Measurements from ENCODE around the gene MCL1. TPM values are rescaled to one million over a fixed set of nuclear protein-coding genes. Genes with fewer than 3 reads are reported as not detected.

MCL1 gene
- polyA plus RNA-seq, 2 of the 4 experiments (the other 2 are of a cell fraction) = 80.0 to 202 TPM

DNA sequence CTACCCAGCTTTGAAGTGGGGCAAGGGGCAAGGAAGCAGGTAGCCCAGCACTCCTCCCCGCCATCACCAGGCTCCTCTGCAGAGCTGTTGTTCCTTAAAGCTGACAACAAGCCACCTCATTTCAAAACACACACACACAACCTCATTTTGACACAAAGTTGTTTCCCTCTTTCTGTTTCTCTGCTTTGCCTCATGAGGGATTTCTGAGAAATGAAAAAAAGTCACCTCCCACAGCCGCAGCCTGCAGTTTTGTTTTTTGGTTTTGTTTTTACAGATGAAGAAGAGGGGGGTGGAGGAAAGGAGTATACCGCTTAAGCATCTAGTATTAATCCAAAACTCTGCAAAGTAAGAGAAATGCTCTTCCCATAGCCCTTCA is 12.1 kb downstream of the MCL1 start:
- FAIRE-seq (no peak), DNase-seq (ENCODE audit: low read depth in 1 of 2, low spot score in 1 of 2) (no peak), ATAC-seq (no peak; a peak in 1 of 6 replicates)
- peak overlapping the region; percentile 79 to 99 for H3K27ac ChIP-seq
- POLR2A ChIA-PET = interaction anchor here (1.1 to 4.7 kb wide), 3 partner anchors 11 to 130 kb away, joined by 5 to 84 read pairs (median 7); partner anchors contain the start of genes ENSA, GOLPH3L and MCL1
- WGBS (ENCODE audit: missing lambda C conversion rate) = 88% methylated on average over 3 of the region's 3 CpGs
- peaks cover 87% of the 10 kb centered on the region for H3K4me1 ChIP-seq
- peak; percentile 64; the same call in 1 of the 2 replicates for TF ChIP-seq HOXA7 (CRISPR knock-in tag; IDR thresholded peaks at IDR 0.05)
- TF ChIP-seq, protein P1, sequence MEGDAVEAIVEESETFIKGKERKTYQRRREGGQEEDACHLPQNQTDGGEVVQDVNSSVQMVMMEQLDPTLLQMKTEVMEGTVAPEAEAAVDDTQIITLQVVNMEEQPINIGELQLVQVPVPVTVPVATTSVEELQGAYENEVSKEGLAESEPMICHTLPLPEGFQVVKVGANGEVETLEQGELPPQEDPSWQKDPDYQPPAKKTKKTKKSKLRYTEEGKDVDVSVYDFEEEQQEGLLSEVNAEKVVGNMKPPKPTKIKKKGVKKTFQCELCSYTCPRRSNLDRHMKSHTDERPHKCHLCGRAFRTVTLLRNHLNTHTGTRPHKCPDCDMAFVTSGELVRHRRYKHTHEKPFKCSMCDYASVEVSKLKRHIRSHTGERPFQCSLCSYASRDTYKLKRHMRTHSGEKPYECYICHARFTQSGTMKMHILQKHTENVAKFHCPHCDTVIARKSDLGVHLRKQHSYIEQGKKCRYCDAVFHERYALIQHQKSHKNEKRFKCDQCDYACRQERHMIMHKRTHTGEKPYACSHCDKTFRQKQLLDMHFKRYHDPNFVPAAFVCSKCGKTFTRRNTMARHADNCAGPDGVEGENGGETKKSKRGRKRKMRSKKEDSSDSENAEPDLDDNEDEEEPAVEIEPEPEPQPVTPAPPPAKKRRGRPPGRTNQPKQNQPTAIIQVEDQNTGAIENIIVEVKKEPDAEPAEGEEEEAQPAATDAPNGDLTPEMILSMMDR (IDR thresholded peaks at IDR 0.05) = no peak
- peak overlapping the region; percentile 65 for H3K4me2 ChIP-seq
- no peaks in the 10 kb centered on the region for H3K9me3 ChIP-seq
- no peak overlapping the region for H3K4me3 ChIP-seq
- CTCF ChIA-PET = interaction anchor here (0.5 to 11.6 kb wide), 7 partner anchors 8 to 381 kb away, joined by 3 to 210 read pairs (median 4); partner anchors contain the start of genes ENSA and MCL1

DNA sequence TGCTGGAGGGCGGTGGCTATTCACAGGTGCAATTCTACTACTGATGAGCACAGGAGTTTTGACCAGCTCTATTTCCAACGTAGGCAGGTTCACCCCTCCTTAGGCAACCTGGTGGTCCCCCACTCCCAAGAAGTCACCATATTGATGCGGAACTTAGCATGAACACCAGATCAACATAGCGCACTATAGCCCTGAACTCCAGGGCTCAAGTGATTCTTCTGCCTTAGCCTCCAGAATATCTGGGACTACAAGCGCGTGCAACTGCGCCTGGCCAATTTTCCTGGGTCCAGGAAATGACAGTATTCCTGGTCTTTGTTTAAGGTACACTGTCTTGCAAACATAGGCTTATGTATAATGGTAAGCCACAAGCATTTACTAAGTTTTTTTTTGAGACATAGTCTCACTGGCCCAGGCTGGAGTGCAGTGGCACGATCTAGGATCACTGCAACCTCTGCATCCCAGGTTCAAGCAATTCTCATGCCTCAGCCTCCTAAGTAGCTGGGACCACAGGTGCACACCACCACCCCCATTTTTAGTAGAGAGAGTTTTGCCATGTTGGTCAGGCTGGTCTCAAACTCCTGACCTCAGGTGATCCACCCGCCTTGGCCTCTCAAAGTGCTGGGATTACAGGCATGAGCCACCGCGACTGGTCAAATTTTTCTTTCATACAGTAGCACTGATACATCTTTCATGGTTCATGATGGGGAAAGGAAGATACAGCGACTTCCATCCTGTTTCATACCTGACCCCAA is 12.6 kb downstream of the MCL1 start:
- peaks cover 85% of the 10 kb centered on the region for H3K4me1 ChIP-seq
- no peaks in the 10 kb centered on the region for H3K9me3 ChIP-seq
- H3K27ac ChIP-seq = peak overlapping the region; percentile 79 to 99
- no peak for TF ChIP-seq CHD4 (IDR thresholded peaks at IDR 0.05; ENCODE audit: borderline replicate concordance)
- TF ChIP-seq, protein P2, sequence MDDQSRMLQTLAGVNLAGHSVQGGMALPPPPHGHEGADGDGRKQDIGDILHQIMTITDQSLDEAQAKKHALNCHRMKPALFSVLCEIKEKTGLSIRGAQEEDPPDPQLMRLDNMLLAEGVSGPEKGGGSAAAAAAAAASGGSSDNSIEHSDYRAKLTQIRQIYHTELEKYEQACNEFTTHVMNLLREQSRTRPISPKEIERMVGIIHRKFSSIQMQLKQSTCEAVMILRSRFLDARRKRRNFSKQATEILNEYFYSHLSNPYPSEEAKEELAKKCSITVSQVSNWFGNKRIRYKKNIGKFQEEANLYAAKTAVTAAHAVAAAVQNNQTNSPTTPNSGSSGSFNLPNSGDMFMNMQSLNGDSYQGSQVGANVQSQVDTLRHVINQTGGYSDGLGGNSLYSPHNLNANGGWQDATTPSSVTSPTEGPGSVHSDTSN (IDR thresholded peaks at IDR 0.05) = no peak
- no peak; the same call in 1 of the 2 replicates for TF ChIP-seq HOXA7 (CRISPR knock-in tag; IDR thresholded peaks at IDR 0.05)
- 0 out of 2 replicates have a peak, but pooled peaks have one; percentile 24 for TF ChIP-seq TFCP2L1 (CRISPR knock-in tag; IDR thresholded peaks at IDR 0.05)
- TF ChIP-seq, protein P3, sequence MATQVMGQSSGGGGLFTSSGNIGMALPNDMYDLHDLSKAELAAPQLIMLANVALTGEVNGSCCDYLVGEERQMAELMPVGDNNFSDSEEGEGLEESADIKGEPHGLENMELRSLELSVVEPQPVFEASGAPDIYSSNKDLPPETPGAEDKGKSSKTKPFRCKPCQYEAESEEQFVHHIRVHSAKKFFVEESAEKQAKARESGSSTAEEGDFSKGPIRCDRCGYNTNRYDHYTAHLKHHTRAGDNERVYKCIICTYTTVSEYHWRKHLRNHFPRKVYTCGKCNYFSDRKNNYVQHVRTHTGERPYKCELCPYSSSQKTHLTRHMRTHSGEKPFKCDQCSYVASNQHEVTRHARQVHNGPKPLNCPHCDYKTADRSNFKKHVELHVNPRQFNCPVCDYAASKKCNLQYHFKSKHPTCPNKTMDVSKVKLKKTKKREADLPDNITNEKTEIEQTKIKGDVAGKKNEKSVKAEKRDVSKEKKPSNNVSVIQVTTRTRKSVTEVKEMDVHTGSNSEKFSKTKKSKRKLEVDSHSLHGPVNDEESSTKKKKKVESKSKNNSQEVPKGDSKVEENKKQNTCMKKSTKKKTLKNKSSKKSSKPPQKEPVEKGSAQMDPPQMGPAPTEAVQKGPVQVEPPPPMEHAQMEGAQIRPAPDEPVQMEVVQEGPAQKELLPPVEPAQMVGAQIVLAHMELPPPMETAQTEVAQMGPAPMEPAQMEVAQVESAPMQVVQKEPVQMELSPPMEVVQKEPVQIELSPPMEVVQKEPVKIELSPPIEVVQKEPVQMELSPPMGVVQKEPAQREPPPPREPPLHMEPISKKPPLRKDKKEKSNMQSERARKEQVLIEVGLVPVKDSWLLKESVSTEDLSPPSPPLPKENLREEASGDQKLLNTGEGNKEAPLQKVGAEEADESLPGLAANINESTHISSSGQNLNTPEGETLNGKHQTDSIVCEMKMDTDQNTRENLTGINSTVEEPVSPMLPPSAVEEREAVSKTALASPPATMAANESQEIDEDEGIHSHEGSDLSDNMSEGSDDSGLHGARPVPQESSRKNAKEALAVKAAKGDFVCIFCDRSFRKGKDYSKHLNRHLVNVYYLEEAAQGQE (IDR thresholded peaks at IDR 0.05) = no peak
- no peak for TF ChIP-seq EHF (CRISPR knock-in tag; IDR thresholded peaks at IDR 0.05)
- no peak for TF ChIP-seq TP53 (CRISPR knock-in tag; IDR thresholded peaks at IDR 0.05)
- no peak for TF ChIP-seq GATA3 (IDR thresholded peaks at IDR 0.05; ENCODE audit: borderline replicate concordance)
- no peak for TF ChIP-seq RNF2 (IDR thresholded peaks at IDR 0.05; ENCODE audit: borderline replicate concordance, low read depth)
- no peak for TF ChIP-seq ZC3H11A (IDR thresholded peaks at IDR 0.05)
- no peak for TF ChIP-seq MYC (IDR thresholded peaks at IDR 0.05; ENCODE audit: borderline replicate concordance, low read length)
- TF ChIP-seq CHD2 (IDR thresholded peaks at IDR 0.05; ENCODE audit: low read length, partially characterized antibody) = no peak
- TF ChIP-seq NR3C1 (IDR thresholded peaks at IDR 0.05) = no peak
- TF ChIP-seq FOSB (CRISPR knock-in tag; IDR thresholded peaks at IDR 0.05) = peak; percentile 9; the same call in 1 of the 2 replicates
- TF ChIP-seq CEBPB (IDR thresholded peaks at IDR 0.05) = no peak
- TF ChIP-seq HDAC2 (IDR thresholded peaks at IDR 0.05) = no peak
- no peak for TF ChIP-seq CBX8 (IDR thresholded peaks at IDR 0.05)
- no peak for TF ChIP-seq KDM5A (IDR thresholded peaks at IDR 0.05)
- TF ChIP-seq POLR2AphosphoS2 (conservative IDR thresholded peaks at IDR 0.05; ENCODE audit: low read length) = peak; percentile 22; the same call in 1 of the 2 replicates
- no peak for FAIRE-seq
- no peak overlapping the region for H3K4me3 ChIP-seq
- peak overlapping the region; percentile 65 for H3K4me2 ChIP-seq
- POLR2A ChIA-PET = interaction anchor here (1.0 to 7.6 kb wide), 4 partner anchors 11 to 130 kb away, joined by 3 to 201 read pairs (median 46); partner anchors contain the start of genes ENSA, GOLPH3L and MCL1
- no peak for DNase-seq (ENCODE audit: low read depth in 1 of 2, low spot score in 1 of 2)
- CTCF ChIA-PET = interaction anchor here (0.9 to 11.6 kb wide), 4 partner anchors 12 to 57 kb away, joined by 3 to 210 read pairs (median 72); partner anchors contain the start of genes ENSA and MCL1
- 96% methylated on average over 12 of the region's 12 CpGs for WGBS (ENCODE audit: missing lambda C conversion rate)
- no peak for ATAC-seq

Data from A549 (cell line).